Uterus (tissue), 2 donors: ENCODE results near the gene CACNA1C.

Source experiments
- POLR2A ChIP-seq, 2 donors: fragments of 450-650 bp; IDR thresholded peaks; one replicate each; pipeline ENCODE4 v1.6.1; 2016; ENCODE audit warnings: antibody characterized with exemption in 2 of 2, mild to moderate bottlenecking in 1 of 2, moderate library complexity in 1 of 2
- TF ChIP-seq, protein P1 (sequence below), 4 experiments: fragments of 200-600 bp in 2 of 4; fragments of 450-650 bp in 2 of 4; sonication (generic) in 2 of 4; IDR thresholded peaks; one replicate each; pipeline ENCODE4 v1.5.1; 2016 to 2019; ENCODE audit warnings: antibody characterized with exemption in 4 of 4, mild to moderate bottlenecking in 2 of 4, moderate library complexity in 1 of 4

DNA sequence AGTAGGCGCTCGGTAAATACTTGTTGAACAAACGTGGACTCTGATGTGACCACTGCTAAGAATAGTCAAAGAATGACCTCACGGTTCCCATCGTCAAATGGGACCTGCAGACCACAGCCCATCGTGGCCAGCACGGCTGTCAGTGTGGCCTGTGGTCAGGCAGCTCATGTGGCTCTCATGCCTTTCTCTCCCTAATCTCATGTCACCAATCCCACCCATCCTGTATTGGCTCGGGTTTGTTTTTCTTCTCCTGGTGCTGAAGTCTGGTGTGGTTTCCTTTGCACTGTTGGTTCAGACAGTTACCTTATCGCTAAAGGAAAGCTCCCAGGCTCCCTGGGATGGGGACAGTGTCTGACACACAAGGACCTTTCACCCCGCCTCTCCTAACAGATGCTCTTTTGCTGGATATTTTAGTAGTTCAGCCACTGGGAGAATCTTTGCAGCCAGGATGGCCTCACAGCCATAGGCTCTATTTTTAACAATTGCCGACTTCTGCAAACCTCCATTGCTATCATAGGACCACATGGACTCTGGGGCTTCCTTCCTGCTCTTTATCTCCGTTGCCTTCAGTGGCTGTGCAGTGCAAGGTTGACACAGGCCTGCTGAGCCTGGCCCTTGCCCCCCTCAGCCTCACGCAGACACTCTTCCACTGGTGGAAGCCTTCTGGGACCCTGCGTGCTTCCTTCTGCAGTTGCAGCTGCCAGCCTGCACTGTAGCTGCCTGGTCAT is 448.8 kb downstream of the CACNA1C start:
- TF ChIP-seq, protein P1, sequence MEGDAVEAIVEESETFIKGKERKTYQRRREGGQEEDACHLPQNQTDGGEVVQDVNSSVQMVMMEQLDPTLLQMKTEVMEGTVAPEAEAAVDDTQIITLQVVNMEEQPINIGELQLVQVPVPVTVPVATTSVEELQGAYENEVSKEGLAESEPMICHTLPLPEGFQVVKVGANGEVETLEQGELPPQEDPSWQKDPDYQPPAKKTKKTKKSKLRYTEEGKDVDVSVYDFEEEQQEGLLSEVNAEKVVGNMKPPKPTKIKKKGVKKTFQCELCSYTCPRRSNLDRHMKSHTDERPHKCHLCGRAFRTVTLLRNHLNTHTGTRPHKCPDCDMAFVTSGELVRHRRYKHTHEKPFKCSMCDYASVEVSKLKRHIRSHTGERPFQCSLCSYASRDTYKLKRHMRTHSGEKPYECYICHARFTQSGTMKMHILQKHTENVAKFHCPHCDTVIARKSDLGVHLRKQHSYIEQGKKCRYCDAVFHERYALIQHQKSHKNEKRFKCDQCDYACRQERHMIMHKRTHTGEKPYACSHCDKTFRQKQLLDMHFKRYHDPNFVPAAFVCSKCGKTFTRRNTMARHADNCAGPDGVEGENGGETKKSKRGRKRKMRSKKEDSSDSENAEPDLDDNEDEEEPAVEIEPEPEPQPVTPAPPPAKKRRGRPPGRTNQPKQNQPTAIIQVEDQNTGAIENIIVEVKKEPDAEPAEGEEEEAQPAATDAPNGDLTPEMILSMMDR (IDR thresholded peaks at IDR 0.05): no peak
- no peak for TF ChIP-seq POLR2A (IDR thresholded peaks at IDR 0.05)
